ENCODE results near the gene KDM5B.
"Not testable (repeated sequence)": the region's sequence is repeated elsewhere in the genome, so short reads cannot be mapped to it uniquely, and the experiment has no call there.

Gene KDM5B

DNA sequence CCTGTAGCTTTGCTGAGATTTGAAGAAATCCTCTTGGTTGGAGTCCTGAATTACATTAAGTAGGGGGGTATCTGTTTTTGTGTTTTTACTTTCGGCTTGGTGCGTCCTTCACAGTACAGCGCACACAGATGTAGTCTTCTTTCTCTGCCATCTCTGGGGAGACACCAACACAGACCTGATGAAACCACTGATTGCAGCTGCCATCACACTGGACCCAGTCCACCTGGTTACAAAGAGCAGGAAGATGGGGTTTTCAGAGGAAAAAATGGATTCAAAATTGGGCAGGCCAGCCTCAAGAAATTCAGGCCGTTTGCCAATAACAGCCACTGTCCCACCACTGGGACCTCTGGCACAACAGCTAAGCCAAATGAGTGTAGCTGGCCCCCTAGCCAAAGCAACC lies 79.3 kb downstream of the KDM5B start:
- no peak for TF ChIP-seq ZFX (IDR thresholded peaks at IDR 0.05; ENCODE audit: borderline replicate concordance)
- TF ChIP-seq, protein P1, sequence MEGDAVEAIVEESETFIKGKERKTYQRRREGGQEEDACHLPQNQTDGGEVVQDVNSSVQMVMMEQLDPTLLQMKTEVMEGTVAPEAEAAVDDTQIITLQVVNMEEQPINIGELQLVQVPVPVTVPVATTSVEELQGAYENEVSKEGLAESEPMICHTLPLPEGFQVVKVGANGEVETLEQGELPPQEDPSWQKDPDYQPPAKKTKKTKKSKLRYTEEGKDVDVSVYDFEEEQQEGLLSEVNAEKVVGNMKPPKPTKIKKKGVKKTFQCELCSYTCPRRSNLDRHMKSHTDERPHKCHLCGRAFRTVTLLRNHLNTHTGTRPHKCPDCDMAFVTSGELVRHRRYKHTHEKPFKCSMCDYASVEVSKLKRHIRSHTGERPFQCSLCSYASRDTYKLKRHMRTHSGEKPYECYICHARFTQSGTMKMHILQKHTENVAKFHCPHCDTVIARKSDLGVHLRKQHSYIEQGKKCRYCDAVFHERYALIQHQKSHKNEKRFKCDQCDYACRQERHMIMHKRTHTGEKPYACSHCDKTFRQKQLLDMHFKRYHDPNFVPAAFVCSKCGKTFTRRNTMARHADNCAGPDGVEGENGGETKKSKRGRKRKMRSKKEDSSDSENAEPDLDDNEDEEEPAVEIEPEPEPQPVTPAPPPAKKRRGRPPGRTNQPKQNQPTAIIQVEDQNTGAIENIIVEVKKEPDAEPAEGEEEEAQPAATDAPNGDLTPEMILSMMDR (IDR thresholded peaks at IDR 0.05): no peak
- no peak overlapping the region for H3K27ac ChIP-seq

DNA sequence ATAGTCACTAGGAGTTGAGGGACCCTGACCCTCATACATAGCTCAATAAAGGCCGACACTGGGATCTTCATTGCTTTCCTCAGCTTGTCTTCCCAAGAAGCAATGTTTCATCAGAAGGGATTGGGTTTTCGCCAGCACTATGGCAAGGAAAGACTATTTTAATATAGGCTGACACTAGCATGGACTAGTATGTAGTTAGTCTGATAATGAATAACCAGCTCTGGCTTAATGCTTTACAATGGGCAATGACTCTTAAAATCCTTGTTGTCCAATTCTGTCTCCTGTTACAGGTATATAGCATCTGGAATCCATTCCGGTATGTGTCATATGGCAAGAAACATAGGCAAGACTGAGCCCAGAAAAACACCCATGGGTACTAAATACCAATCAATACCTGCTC lies 82.7 kb downstream of the KDM5B start:
- TF ChIP-seq, protein P1 (IDR thresholded peaks at IDR 0.05): no peak
- TF ChIP-seq ZFX (IDR thresholded peaks at IDR 0.05; ENCODE audit: borderline replicate concordance): no peak
- H3K27ac ChIP-seq: no peak overlapping the region

DNA sequence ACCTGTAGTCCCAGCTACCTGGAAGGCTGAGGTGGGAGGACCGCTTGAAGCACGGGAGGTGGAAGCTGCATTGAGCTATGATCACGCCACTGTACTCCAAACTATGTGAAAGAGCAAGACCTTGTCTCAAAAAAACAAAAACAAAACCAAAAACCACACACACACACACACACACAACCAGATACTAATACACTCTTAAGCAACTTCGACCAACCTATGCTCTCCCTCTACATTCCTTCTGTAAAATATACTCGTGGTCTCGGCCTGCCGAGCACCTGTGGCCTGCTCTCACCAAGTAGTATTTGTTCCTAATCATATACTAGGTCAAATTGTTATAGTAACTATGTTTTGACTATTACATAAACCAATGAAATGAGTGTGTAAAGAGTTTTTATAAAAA lies 84.5 kb downstream of the KDM5B start:
- H3K27ac ChIP-seq: no peak overlapping the region

DNA sequence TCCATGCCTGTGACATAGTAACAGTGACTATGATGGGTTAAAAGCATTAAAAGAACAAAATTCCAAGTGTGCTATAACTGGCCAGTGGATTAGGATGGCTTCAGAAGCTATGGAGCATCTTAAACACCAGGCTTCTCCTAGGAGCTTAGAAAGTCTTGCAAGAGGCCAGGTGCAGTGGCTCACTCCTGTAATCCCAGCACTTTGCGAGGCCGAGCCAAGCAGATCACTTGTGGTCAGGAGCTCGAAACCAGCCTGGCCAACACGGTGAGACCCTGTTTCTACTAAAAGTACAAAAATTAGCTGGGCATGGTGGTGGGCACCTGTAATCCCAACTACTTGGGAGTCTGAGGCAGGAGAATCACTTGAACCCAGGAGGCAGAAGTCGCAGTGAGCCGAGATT lies 85.2 kb downstream of the KDM5B start:
- not testable (repeated sequence) for H3K27ac ChIP-seq

More for the DNA sequence above, 84.5 kb downstream of the KDM5B start:
- no peak for TF ChIP-seq ZFX (IDR thresholded peaks at IDR 0.05; ENCODE audit: borderline replicate concordance)
- TF ChIP-seq, protein P1 (IDR thresholded peaks at IDR 0.05): no peak

DNA sequence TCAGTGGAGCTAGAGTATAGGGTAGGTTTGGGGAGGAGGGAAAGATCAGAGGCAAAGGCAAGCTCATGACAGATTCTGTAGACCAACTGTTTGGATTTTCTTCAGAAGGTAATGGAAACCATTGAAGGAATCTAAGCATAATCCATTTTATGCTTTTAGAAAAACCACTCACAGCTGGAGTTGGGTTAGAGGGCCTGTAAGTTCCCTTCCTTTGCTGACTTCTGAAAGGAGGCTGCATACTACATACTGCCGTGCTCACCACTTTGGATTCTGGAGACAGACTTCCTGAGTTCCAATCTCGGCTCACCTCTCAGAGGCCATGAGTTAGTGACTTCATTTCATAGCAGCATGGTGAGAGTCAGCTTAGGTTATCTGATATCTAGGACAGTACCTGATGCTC lies 91.6 kb downstream of the KDM5B start:
- no peak for TF ChIP-seq ZFX (IDR thresholded peaks at IDR 0.05; ENCODE audit: borderline replicate concordance)
- TF ChIP-seq, protein P1 (IDR thresholded peaks at IDR 0.05): no peak
- H3K27ac ChIP-seq: no peak overlapping the region

DNA sequence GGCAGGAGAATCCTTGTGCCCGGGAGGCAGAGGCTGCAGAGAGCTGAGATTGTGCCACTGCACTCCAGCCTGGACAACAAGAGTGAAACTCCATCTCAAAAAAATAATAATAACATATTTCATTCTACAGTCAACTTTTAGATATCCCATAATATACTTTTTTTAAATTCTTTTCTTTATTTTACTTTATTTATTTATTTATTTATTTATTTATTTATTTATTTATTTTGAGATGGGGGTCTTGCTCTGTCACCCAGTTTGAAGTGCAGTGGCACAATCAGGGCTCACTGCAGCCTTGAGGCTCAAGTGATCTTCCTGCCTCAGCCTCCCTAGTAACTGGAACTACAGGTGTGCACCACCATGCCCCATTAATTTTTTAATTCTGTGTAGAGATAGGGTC lies 94.0 kb downstream of the KDM5B start:
- H3K27ac ChIP-seq: not testable (repeated sequence)

DNA sequence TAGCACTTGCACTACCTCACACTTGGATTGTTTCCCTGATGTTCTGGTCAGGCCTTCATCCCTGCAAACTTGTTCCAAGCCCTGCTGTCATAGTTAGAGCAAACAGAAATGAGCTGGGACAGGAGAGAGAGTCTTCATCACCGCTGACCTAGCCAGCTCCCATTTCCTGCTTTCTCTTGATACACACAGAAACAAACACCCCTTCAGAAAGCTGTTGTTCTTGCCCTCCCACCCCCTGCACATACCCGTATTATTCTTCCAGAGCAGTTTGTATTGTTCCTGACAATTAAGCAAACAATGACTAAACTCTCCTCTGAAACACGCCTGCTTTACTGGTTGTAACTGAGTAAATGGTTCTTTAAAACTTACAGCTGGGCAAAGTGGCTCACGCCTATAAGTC lies 95.1 kb downstream of the KDM5B start:
- TF ChIP-seq, protein P1 (IDR thresholded peaks at IDR 0.05): no peak
- no peak for TF ChIP-seq ZFX (IDR thresholded peaks at IDR 0.05; ENCODE audit: borderline replicate concordance)
- no peak overlapping the region for H3K27ac ChIP-seq

DNA sequence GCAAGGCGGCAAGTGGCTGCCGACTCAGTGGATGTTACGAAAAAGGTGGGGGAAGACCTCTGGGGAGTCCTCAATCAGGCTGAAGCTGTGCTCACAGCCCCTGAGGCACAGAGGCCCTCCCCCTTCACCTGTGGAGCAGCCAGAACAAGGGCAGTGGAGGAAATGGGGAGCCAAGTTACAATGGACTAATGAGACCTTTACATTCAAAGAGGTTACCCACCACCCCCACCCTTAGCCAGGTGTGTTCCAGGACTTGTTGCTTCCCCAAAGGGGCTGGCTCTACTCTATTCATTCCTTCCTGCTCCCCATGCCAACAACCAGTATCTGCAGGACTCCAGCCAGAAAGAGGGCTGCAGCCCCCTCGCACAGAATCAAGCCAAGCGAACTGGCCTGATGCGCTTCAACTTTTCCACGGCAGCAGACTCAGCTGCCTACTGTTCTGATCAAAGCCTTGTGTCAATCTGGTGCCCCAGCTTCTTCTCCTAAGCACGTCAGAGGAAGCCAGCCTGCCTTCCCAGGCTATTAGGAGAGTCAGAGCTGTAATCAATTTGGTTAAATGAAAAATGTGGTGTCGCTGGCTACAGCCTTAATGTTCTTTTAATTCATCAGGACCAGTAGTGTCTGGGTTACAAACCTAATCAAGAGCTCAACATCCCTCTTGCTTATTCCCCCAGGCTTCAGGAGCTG lies 96.1 kb downstream of the KDM5B start:
- H3K27ac ChIP-seq: no peak overlapping the region
- TF ChIP-seq ZFX (IDR thresholded peaks at IDR 0.05; ENCODE audit: borderline replicate concordance): no peak
- TF ChIP-seq, protein P1 (IDR thresholded peaks at IDR 0.05): no peak
